Transverse colon (tissue), 4 donors: Measurements from ENCODE around the gene RGS9. TPM values are rescaled to one million over a fixed set of nuclear protein-coding genes. Genes with fewer than 3 reads are reported as not detected.

Source experiments
- DNase-seq: peaks from one replicate; pipeline ENCODE4 v3.0.0-alpha.2; 2019
- H3K27ac ChIP-seq, 4 donors: fragments of 200-600 bp; sonication (generic); 2 replicates each; pipeline ENCODE4 v1.5.1; 2016 to 2018; ENCODE audit warnings: inconsistent platforms in 4 of 4
- H3K27me3 ChIP-seq: fragments of 200-600 bp; sonication (generic); 2 replicates; pipeline ENCODE4 v1.5.1; 2017; ENCODE audit warnings: inconsistent platforms
- H3K36me3 ChIP-seq, 4 donors: fragments of 200-600 bp; sonication (generic); 2 replicates each; pipeline ENCODE4 v1.5.1; 2017 to 2019; ENCODE audit warnings: inconsistent platforms in 4 of 4
- H3K4me1 ChIP-seq, 4 donors: fragments of 200-600 bp; sonication (generic); 2 replicates each; pipeline ENCODE4 v1.5.1; 2017 to 2020; ENCODE audit warnings: inconsistent platforms in 4 of 4
- H3K4me3 ChIP-seq, 4 donors: fragments of 200-600 bp; sonication (generic); 1 replicate in 1 of 4; 2 replicates in 3 of 4; pipeline versions ENCODE4 v1.5.1 to v1.6.1; 2017 to 2019; ENCODE audit warnings: inconsistent platforms in 4 of 4
- H3K9me3 ChIP-seq, 2 donors: fragments of 200-600 bp; sonication (generic); 2 replicates each; pipeline ENCODE4 v1.5.1; 2017 to 2019; ENCODE audit warnings: inconsistent platforms in 2 of 2
- EP300 ChIP-seq: sonication (generic); formaldehyde crosslinking; IDR thresholded peaks from one replicate; pipeline ENCODE4 v1.6.1; 2017; ENCODE audit warnings: antibody characterized with exemption, low read depth
- POLR2A ChIP-seq: fragments of 450-650 bp; IDR thresholded peaks from one replicate; pipeline ENCODE4 v1.6.1; 2016; ENCODE audit warnings: antibody characterized with exemption, mild to moderate bottlenecking, moderate library complexity
- POLR2AphosphoS5 ChIP-seq, 3 donors: sonication (generic); formaldehyde crosslinking; IDR thresholded peaks; one replicate each; pipeline ENCODE4 v1.6.1; 2016; ENCODE audit warnings: antibody characterized with exemption in 3 of 3
- WGBS, 2 donors: methylation state at CpG; one replicate each; pipeline ENCODE4 v1.1.5; 2018; ENCODE audit warnings: low coverage in 1 of 2; 5-methylcytosine and 5-hydroxymethylcytosine counted together
- in situ Hi-C, 4 donors: fragments of 200-750 bp; cut with MboI; loops; one replicate each; pipeline versions ENCODE4 v1.15.0 to v1.15.1; 2017; ENCODE audit warnings: low sequenced_read_pairs in 3 of 4, low pct_ligation_motif_present in 1 of 4, low pct_unique_long_range_greater_than_20kb in 1 of 4
- intact Hi-C: fragments of 100-400 bp; cut with DNase I; formaldehyde crosslinking; loops from one replicate; pipeline ENCODE4 v1.15.1; 2023; ENCODE audit warnings: low total_unique reads
- total RNA-seq, 4 donors: library from RNA; depleted of rRNA; stranded (reverse); fragments of >200 nt; gene quantifications; one replicate each; pipeline ENCODE4 v1.1.0, GENCODE V29; 2016
- TF ChIP-seq, protein P1 (sequence below), 5 experiments: fragments of 200-600 bp in 3 of 5; fragments of 450-650 bp in 2 of 5; sonication (generic) in 3 of 5; IDR thresholded peaks; 1 replicate in 2 of 5; 2 replicates in 3 of 5; pipeline ENCODE4 v1.5.1; 2016 to 2017; ENCODE audit warnings: antibody characterized with exemption in 5 of 5, inconsistent platforms in 3 of 5, mild to moderate bottlenecking in 2 of 5, moderate library complexity in 1 of 5

The RGS9 gene
- total RNA-seq, 4 donors from 2014 or later, result 2.6 to 10.6 (median 7.8) TPM; not detected in 1

DNA sequence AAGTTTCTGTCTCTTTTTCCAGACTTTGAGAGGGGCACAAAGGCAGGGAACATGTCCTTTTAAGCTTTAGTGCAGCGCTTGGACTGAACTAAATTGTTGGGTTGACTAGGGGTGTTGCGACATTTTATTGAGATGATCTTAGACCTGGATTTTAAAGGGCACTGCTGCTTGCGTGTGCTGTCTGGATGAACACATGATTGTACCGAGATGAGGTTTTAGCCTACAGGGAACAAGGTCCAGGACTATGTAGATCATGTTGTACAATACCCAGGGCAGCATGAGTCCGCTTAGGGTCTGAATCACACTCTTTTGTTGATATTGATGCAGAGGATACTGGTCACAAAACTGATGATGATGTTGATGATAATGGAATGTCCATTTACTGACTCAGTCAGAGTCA, 5.2 kb upstream of the RGS9 start:
- no peak for DNase-seq
- Histone ChIP-seq H3K27ac (no peak overlapping the region), H3K27me3 (peaks cover 13% of the 10 kb centered on the region), H3K9me3 (no peaks in the 10 kb centered on the region), H3K4me1 (peaks cover 0 to 4% (median 1%) of the 10 kb centered on the region in 4 donors), H3K36me3 (no peaks in the 10 kb centered on the region), H3K4me3 (no peak overlapping the region)
- in situ Hi-C loops, result loop anchor here in 2 of 4 donors (25.0 kb wide), 1 partner anchor 170 kb away; no protein-coding TSS in a partner anchor
- WGBS, 2 donors, result 60 to 77% methylated on average over 1 to 5 of the region's 5 CpGs
- intact Hi-C loops, result no loop called here
- TF ChIP-seq EP300 (no peak), POLR2A (no peak), POLR2AphosphoS5 (IDR thresholded peaks at IDR 0.05) (no peak)
- TF ChIP-seq, protein P1, sequence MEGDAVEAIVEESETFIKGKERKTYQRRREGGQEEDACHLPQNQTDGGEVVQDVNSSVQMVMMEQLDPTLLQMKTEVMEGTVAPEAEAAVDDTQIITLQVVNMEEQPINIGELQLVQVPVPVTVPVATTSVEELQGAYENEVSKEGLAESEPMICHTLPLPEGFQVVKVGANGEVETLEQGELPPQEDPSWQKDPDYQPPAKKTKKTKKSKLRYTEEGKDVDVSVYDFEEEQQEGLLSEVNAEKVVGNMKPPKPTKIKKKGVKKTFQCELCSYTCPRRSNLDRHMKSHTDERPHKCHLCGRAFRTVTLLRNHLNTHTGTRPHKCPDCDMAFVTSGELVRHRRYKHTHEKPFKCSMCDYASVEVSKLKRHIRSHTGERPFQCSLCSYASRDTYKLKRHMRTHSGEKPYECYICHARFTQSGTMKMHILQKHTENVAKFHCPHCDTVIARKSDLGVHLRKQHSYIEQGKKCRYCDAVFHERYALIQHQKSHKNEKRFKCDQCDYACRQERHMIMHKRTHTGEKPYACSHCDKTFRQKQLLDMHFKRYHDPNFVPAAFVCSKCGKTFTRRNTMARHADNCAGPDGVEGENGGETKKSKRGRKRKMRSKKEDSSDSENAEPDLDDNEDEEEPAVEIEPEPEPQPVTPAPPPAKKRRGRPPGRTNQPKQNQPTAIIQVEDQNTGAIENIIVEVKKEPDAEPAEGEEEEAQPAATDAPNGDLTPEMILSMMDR (IDR thresholded peaks at IDR 0.05), result no peak

DNA sequence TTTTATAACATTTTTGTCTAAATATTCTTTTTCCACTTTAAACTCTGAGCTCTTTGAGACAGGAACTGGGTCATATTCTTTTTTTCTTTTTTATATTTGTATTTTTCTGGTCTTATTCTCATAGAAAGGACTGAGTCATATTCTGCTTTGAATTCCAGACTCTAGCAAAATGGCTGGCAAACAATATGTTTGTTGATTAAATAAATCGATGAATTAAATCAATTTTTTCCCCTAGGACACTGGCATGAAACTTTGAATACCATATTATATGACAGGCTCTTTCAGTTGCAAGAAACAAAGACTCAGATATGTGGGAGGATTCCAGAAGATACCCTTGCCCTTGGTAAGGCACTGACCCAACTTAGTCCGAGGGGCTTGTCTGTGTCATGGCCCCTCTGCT, 3.1 kb upstream of the RGS9 start:
- Histone ChIP-seq H3K4me1 (peaks cover 0 to 10% (median 5%) of the 10 kb centered on the region in 4 donors), H3K4me3 (no peak overlapping the region), H3K36me3 (no peaks in the 10 kb centered on the region), H3K27ac (no peak overlapping the region), H3K27me3 (peaks cover 5% of the 10 kb centered on the region), H3K9me3 (no peaks in the 10 kb centered on the region)
- intact Hi-C loops (no loop called here), in situ Hi-C loops (loop anchor here in 2 of 4 donors (25.0 kb wide), 1 partner anchor 172 kb away; no protein-coding TSS in a partner anchor)
- DNase-seq, result no peak
- TF ChIP-seq, protein P1 (IDR thresholded peaks at IDR 0.05), result no peak
- no peak for TF ChIP-seq EP300
- no peak for TF ChIP-seq POLR2A
- no peak for TF ChIP-seq POLR2AphosphoS5 (IDR thresholded peaks at IDR 0.05)
- WGBS, 2 donors, result 80 to 94% methylated on average over 1 to 2 of the region's 2 CpGs

DNA sequence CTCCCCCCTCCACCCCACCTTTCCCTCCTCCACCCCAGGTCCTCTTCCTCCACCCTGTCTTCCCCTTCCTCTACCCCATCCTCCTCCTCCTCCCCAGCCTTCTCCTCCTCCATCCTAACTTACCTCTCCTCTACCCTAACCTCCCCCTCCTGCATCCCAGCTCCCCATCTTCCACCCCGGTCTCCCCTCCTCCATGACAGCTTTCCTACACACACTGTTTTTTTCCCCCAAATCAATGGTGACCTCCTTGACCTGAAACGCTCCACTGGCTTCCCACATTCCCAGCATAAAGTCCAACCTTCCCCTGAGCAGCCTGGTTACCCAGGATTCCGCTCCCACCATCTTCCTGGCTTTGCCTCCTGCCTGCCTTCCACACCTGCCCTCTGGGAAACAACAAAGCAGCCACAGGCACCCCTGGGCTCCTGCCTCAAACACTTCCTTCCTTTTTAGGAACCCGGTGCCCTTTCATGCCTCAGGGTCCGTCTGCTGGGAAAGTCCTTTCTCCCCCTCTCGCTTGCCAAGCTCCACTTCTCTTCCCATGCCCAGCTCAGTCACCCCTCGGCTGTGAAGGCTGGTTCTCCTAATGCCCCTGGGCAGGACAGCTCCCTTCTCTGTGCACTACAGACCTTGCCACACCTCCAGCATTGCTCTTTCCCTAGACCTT, 2.1 kb downstream of the RGS9 start:
- no peak for DNase-seq
- intact Hi-C loops, result no loop called here
- in situ Hi-C loops, result loop anchor here in 2 of 4 donors (25.0 kb wide), 1 partner anchor 177 kb away; no protein-coding TSS in a partner anchor
- Histone ChIP-seq H3K36me3 (no peaks in the 10 kb centered on the region), H3K9me3 (no peaks in the 10 kb centered on the region), H3K4me1 (peaks cover 0 to 10% (median 5%) of the 10 kb centered on the region in 4 donors), H3K27me3 (peaks cover 3% of the 10 kb centered on the region), H3K4me3 (no peak overlapping the region), H3K27ac (no peak overlapping the region)
- TF ChIP-seq POLR2A (no peak), EP300 (no peak)
- TF ChIP-seq, protein P1 (IDR thresholded peaks at IDR 0.05), result no peak
- WGBS, 2 donors, result 55 to 60% methylated on average over 1 to 7 of the region's 7 CpGs

DNA sequence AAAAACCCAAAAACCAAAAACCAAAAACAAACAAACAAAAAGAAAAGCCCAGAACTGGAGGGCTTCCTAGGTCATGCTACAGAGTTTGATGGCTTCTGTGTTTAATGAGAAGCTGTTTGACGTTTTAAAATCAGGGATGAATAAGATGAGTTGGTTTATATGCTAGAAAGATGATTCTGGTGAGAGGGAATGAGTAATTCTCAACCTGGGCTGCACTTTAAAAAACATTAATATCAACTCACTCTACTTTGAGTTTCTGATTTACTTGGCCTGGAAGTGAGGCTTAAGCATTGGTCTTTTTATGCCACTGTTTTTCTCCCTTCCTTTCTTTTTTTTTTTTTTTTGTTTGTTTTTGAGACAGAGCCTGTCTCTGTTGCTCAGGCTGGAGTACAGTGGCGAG, 5.1 kb downstream of the RGS9 start:
- no peaks in the 10 kb centered on the region for H3K9me3 ChIP-seq
- peaks cover 3% of the 10 kb centered on the region for H3K27me3 ChIP-seq
- H3K4me1 ChIP-seq, result peaks cover 0 to 5% (median 2%) of the 10 kb centered on the region in 4 donors
- in situ Hi-C loops, result loop anchor here in 2 of 4 donors (25.0 kb wide), 1 partner anchor 180 kb away; no protein-coding TSS in a partner anchor
- no peaks in the 10 kb centered on the region for H3K36me3 ChIP-seq
- WGBS, 2 donors, result 71 to 81% methylated on average over 1 to 2 of the region's 2 CpGs
- TF ChIP-seq POLR2A (no peak), POLR2AphosphoS5 (IDR thresholded peaks at IDR 0.05) (no peak), EP300 (no peak)
- TF ChIP-seq, protein P1 (IDR thresholded peaks at IDR 0.05), result no peak
- no peak for DNase-seq
- intact Hi-C loops, result no loop called here
- no peak overlapping the region for H3K4me3 ChIP-seq
- no peak overlapping the region for H3K27ac ChIP-seq
